HepG2 (cell line): Measurements from ENCODE around the gene DAB1. TPM values are rescaled to one million over a fixed set of nuclear protein-coding genes. Genes with fewer than 3 reads are reported as not detected.

Source experiments
- ATAC-seq: fragments of 200-7000 bp; cut with Tn5 transposase; 3 replicates; pipeline ENCODE4 v1.9.1; 2020; ENCODE audit warnings: mild to moderate bottlenecking, moderate library complexity
- BruUV-seq: library from RNA; stranded (reverse); fragments of 400-500 nt; replicated peaks from 2 replicates; lab custom pipeline; 2021; lab: Mats Ljungman, UMichigan
- CTCF ChIA-PET: fragments of 300-600 bp; formaldehyde crosslinking; extraction: SDS; loops from one replicate; lab custom pipeline; 2021; ENCODE audit warnings: low total read pairs, inconsistent platforms, low intra/inter-chr PET ratio; lab: Yijun Ruan, JAX
- POLR2A ChIA-PET: fragments of 350-600 bp; sonication (Branson Sonifier 250); formaldehyde crosslinking; loops from one replicate; lab custom pipeline; 2020; ENCODE audit warnings: antibody characterized with exemption, inconsistent platforms; lab: Yijun Ruan, JAX
- DNase-seq: peaks from one replicate; pipeline ENCODE4 v3.0.0-alpha.2; 2015; ENCODE audit warnings: low spot score
- FAIRE-seq: peaks from 3 replicates; lab custom pipeline; 2011; peaks lifted over from hg19 to GRCh38; lab: Jason Lieb, UNC
- H2AFZ ChIP-seq: one replicate; pipeline ENCODE4 v1.6.1; 2011; ENCODE audit warnings: low read length, inconsistent platforms
- H3K27ac ChIP-seq: fragments of 300-600 bp; 3 replicates; pipeline ENCODE4 v1.8.0; 2011; ENCODE audit warnings: mixed run types, mild to moderate bottlenecking, mixed read lengths, low read length, inconsistent platforms; ENCODE audit not compliant: insufficient read depth; ENCODE audit errors: extremely low read length
- H3K27me3 ChIP-seq, 2 experiments: fragments of 200-600 bp in 1 of 2; 2 replicates in 1 of 2; 3 replicates in 1 of 2; pipeline versions ENCODE4 v1.6.0 to v1.8.0; 2011; ENCODE audit warnings: low read length in 2 of 2, mild to moderate bottlenecking in 2 of 2, moderate library complexity in 2 of 2, inconsistent platforms in 1 of 2; ENCODE audit not compliant: insufficient read depth in 2 of 2, control insufficient read depth in 1 of 2
- H3K36me3 ChIP-seq, 2 experiments: fragments of 200-600 bp in 1 of 2; replicated peaks in 1 of 2; 2 replicates in 1 of 2; 3 replicates in 1 of 2; pipeline versions ENCODE4 v1.5.1 to v1.8.0; 2011; ENCODE audit warnings: low read length in 2 of 2, inconsistent platforms in 1 of 2; ENCODE audit not compliant: insufficient read depth in 2 of 2, control insufficient read depth in 1 of 2
- H3K4me1 ChIP-seq: 2 replicates; pipeline ENCODE4 v1.5.1; 2012; ENCODE audit warnings: low read length, inconsistent platforms; ENCODE audit not compliant: insufficient read depth
- H3K4me2 ChIP-seq: 2 replicates; pipeline ENCODE4 v1.6.0; 2011; ENCODE audit warnings: low read depth, low read length, inconsistent platforms
- H3K4me3 ChIP-seq, 3 experiments: fragments of 200-600 bp in 1 of 3; sonication (generic), shearing (Covaris generic) in 1 of 3; replicated peaks in 1 of 3; 2 replicates each; pipeline ENCODE4 v1.5.1; 2011 to 2016; ENCODE audit warnings: low read length in 3 of 3, inconsistent platforms in 2 of 3, low read depth in 2 of 3, mild to moderate bottlenecking in 2 of 3, control low read depth in 1 of 3, mixed read lengths in 1 of 3; ENCODE audit not compliant: insufficient read depth in 1 of 3
- H3K79me2 ChIP-seq: one replicate; pipeline ENCODE4 v1.6.1; 2011; ENCODE audit warnings: low read length, inconsistent platforms; ENCODE audit not compliant: insufficient read depth
- H3K9ac ChIP-seq: 2 replicates; pipeline ENCODE4 v1.6.0; 2011; ENCODE audit warnings: mild to moderate bottlenecking, low read depth, low read length, inconsistent platforms; ENCODE audit not compliant: insufficient read depth
- H3K9me3 ChIP-seq: 2 replicates; pipeline ENCODE4 v1.5.1; 2012; ENCODE audit warnings: mild to moderate bottlenecking, low read length
- H4K20me1 ChIP-seq: 2 replicates; pipeline ENCODE4 v1.6.0; 2011; ENCODE audit warnings: inconsistent platforms, mild to moderate bottlenecking, low read length, moderate library complexity; ENCODE audit not compliant: insufficient read depth
- MNT ChIP-seq: fragments of 450-650 bp; IDR thresholded peaks from 2 replicates; pipeline ENCODE4 v1.6.1; 2016
- NCOA2 ChIP-seq: sonication (generic); formaldehyde crosslinking; IDR thresholded peaks from 2 replicates; pipeline ENCODE4 v1.8.0; 2022; ENCODE audit warnings: inconsistent platforms
- SMARCC2 ChIP-seq: fragments of 450-650 bp; IDR thresholded peaks from 2 replicates; pipeline ENCODE4 v1.6.1; 2017; ENCODE audit warnings: antibody characterized with exemption, mild to moderate bottlenecking
- ZNF660 ChIP-seq: sonication (generic); formaldehyde crosslinking; IDR thresholded peaks from 2 replicates; pipeline ENCODE4 v1.5.1; 2020; ENCODE audit warnings: mild to moderate bottlenecking, low read depth, missing genetic modification reagents, borderline replicate concordance
- WGBS: methylation state at CpG from one replicate; pipeline ENCODE4 v1.1.6; 2017; ENCODE audit warnings: low lambda C conversion rate; 5-methylcytosine and 5-hydroxymethylcytosine counted together
- in situ Hi-C: cut with HindIII; loops from 2 replicates; pipeline ENCODE4 v1.10.0; 2017; ENCODE audit warnings: low pct_unique_long_range_greater_than_20kb; ENCODE audit not compliant: extremely low pct_ligation_motif_present
- intact Hi-C: fragments of 100-400 bp; cut with micrococcal nuclease; formaldehyde crosslinking; loops from one replicate; pipeline ENCODE4 v1.10.0; 2022; ENCODE audit not compliant: unreplicated experiment
- polyA plus RNA-seq, 8 experiments: library from polyadenylated mRNA; depleted of rRNA in 3 of 8; stranded (reverse) in 7 of 8; unstranded in 1 of 8; fragments of >200 nt; fragmentation: Illumina TruSeq in 4 of 8; extraction: Trizol in 4 of 8; gene quantifications; 2 replicates each; pipeline versions ENCODE4 v1.2.1 to v1.2.3, GENCODE V29; 2011 to 2016; ENCODE audit warnings: low read depth in 4 of 8, missing spikeins in 1 of 8, mixed read lengths in 1 of 8; ENCODE audit not compliant: insufficient read depth in 1 of 8
- total RNA-seq, 5 experiments: library from RNA; depleted of rRNA; stranded (reverse); fragments of >200 nt; fragmentation: Illumina TruSeq; extraction: Trizol; gene quantifications; 2 replicates each; pipeline ENCODE4 v1.2.3, GENCODE V29; 2016; ENCODE audit warnings: low read depth in 1 of 5
- TF ChIP-seq, protein P1 (sequence below): sonication (generic); formaldehyde crosslinking; IDR thresholded peaks from 2 replicates; pipeline ENCODE4 v1.4.0; 2020; ENCODE audit warnings: mild to moderate bottlenecking, missing genetic modification reagents
- TF ChIP-seq, protein P2 (sequence below): sonication (generic); formaldehyde crosslinking; IDR thresholded peaks from 2 replicates; pipeline ENCODE4 v1.5.0; 2020; ENCODE audit warnings: mild to moderate bottlenecking, missing genetic modification reagents

Gene DAB1
- total and polyA plus RNA-seq, 2 of the 13 experiments (the other 11 are each of a cell fraction or from before 2014, with no cell fraction given), result 0.04 to 0.13 TPM

DNA sequence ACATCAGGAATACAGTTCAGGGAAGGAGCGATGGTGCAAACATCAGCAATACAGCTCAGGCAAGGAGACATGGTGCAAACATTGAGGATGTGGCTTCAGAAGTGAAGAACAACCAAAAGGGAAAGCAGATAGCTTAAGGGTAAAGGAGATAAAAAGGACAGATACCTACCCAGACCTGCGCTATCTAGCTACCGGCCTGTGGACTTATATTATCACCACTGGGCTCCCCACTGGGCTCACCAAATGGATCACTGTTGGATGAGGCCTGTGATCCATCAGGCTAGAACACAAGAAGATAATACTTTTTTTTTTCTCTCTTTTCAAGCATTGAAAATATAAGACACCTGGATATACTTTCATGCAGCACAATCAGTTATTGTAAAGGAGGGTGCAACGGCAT, 413.3 kb downstream of the DAB1 start (continued):
- TF ChIP-seq ZNF660 (CRISPR knock-in tag), result no peak

DNA sequence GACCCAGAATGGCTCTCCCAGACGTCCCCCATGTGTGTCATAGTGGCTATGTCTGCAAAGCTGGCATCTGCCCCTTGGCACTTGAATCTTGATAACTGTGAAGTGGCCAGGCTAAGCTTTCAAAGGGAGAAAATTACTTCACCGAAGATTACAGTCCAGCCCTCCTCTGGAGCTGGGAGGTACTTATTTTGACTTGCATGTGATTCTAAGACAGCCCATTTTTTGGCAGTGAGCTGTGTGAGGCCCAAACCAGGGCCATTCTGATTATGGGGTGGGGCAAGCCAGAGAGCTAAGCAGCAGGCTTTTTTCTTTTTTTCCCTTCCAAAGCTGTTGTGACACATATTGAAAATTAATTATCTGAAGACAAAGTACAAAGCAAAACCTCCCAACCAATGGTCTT, 415.9 kb downstream of the DAB1 start:
- no peaks in the 10 kb centered on the region for H3K9me3 ChIP-seq
- no peaks in the 10 kb centered on the region for H3K27me3 ChIP-seq
- ChIA-PET CTCF (no interaction called here), POLR2A (no interaction called here)
- WGBS, result 48% methylated on average over 2 of the region's 2 CpGs
- H2AFZ ChIP-seq, result no peak overlapping the region
- H3K9ac ChIP-seq, result no peak overlapping the region
- no peak for DNase-seq
- in situ Hi-C loops, result no loop called here
- TF ChIP-seq, protein P1, sequence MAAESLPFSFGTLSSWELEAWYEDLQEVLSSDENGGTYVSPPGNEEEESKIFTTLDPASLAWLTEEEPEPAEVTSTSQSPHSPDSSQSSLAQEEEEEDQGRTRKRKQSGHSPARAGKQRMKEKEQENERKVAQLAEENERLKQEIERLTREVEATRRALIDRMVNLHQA (CRISPR knock-in tag), result no peak
- no peak for TF ChIP-seq SMARCC2
- TF ChIP-seq, protein P2, sequence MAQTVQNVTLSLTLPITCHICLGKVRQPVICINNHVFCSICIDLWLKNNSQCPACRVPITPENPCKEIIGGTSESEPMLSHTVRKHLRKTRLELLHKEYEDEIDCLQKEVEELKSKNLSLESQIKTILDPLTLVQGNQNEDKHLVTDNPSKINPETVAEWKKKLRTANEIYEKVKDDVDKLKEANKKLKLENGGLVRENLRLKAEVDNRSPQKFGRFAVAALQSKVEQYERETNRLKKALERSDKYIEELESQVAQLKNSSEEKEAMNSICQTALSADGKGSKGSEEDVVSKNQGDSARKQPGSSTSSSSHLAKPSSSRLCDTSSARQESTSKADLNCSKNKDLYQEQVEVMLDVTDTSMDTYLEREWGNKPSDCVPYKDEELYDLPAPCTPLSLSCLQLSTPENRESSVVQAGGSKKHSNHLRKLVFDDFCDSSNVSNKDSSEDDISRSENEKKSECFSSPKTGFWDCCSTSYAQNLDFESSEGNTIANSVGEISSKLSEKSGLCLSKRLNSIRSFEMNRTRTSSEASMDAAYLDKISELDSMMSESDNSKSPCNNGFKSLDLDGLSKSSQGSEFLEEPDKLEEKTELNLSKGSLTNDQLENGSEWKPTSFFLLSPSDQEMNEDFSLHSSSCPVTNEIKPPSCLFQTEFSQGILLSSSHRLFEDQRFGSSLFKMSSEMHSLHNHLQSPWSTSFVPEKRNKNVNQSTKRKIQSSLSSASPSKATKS (CRISPR knock-in tag), result no peak
- TF ChIP-seq MNT, result no peak
- no peak for TF ChIP-seq NCOA2 (CRISPR knock-in tag)
- BruUV-seq, result no TSS peak
- no peak overlapping the region for H3K4me2 ChIP-seq
- H3K27ac ChIP-seq, result no peak overlapping the region
- no peaks in the 10 kb centered on the region for H3K36me3 ChIP-seq
- peaks cover 23% of the 10 kb centered on the region for H3K4me1 ChIP-seq
- no peak for FAIRE-seq
- intact Hi-C loops, result no loop called here
- no peak for ATAC-seq
- H3K79me2 ChIP-seq, result no peaks in the 10 kb centered on the region
- H4K20me1 ChIP-seq, result no peaks in the 10 kb centered on the region
- no peak overlapping the region for H3K4me3 ChIP-seq
